GM10847 (cell line): ENCODE results near the gene GTF2H4.
A peak's percentile ranks its signal among the peaks of the same experiment; 100 is the strongest.

Experiments
- POLR2A ChIP-seq: IDR thresholded peaks from 2 replicates; pipeline ENCODE4 v1.6.1; 2011; ENCODE audit not compliant: insufficient read length; ENCODE audit errors: extremely low read depth

The GTF2H4 gene

DNA sequence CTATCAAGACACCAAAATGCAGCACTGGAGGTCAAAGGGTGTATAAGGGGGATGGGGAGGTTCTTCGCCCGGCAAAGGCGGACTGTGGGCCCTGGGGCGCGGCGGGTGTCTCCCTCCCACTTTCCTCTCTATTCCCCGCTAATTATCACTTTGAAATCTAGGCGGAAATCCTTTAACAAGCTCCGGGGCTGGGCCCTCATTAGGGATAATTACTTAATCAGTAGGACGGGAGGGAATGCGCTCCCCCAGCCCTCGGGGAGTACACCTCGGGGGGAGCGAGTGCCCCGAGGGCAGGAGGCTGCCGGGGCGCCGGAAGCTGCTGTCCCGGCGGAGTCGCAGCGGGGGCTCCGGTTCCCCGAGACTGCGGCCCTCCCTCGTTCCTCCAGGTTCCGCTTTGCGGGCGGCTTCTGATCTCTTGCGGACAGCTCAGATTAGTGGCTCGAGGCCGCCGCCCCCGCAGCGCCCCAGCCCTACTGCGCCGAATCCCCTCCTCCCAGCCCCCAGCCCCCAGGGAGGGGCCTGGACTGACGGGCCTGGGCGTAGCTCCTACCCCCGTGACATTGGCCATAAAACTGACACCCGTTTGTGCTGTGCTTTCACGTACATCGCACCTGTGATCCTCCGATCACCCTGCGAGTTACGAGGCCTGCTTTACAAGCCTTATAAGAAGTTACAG is 47.5 kb downstream of the GTF2H4 start:
- peak; percentile 46 for TF ChIP-seq POLR2A

DNA sequence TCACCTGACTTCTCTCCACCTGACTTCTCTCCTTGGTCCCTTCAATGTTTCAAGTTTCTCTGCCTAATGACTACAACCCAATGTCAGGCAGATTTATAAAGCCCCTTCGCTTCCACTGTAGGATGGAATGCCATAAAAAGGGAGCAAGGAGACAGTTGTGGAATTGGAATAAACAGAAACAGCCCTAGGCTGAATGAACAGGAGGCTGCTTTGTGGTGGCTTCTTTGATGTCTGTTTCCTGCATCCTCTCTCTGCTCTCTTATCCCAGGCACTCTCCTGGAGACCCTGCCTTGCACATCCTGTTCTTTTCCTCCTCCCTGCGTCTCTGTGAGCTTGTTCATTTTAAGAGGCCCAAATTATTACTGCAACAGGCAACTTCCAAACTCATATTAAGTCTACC is 49.7 kb downstream of the GTF2H4 start:
- no peak for TF ChIP-seq POLR2A

DNA sequence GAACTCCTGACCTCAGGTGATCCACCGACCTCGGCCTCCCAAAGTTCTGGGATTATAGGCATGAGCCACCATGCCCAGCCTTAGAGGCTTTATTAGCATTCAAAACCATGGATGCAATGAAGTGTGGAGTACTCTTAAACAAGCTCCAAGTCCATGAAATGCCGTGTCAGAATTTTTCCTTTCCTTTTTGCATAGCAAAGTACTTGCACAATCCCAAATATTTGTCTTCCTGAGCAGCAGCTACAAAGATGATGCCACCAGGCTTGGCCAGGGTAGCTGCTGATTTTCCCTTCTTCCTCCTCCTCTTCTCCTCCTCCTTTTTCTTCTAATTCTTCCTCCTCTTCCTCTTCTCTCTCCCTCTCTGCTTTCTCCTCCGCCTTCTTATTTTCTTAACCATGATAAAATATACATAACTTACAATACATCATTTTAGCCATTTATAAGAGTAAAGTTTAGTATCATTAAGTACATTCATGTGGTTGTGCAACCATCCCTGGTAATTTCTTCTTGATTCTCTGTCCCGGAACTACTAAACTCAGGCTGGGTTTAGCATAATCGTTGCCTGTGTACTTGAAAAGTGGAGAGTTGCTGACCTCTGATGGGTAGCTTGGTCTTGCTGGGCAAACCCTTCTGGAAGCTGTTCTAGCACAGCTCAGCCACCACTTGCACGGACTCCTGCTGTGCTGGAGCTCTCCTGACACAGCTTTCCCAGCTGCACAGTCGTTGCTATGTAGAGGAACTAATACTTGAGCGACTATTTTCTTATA is 53.1 kb downstream of the GTF2H4 start:
- TF ChIP-seq POLR2A: no peak

DNA sequence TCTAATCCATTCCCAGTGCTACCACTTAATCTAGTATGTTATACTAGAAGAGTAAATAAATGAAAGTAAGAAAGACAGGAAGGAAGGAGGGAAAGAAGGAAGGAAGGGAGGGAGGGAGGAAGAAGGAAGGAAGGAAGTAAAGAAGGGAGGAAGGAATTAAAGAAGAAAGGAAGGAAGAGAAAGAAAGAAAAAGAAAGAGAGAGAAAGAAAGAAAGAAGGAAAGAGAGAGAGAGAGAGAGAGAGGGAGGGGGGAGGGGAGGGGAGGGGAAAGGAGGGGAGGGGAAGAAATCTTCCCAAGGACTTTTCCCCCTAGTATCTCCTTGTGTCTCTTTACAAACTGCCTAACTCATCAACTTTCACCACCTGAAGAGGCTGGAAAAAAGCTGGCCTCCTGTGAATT is 54.7 kb downstream of the GTF2H4 start:
- TF ChIP-seq POLR2A: no peak

DNA sequence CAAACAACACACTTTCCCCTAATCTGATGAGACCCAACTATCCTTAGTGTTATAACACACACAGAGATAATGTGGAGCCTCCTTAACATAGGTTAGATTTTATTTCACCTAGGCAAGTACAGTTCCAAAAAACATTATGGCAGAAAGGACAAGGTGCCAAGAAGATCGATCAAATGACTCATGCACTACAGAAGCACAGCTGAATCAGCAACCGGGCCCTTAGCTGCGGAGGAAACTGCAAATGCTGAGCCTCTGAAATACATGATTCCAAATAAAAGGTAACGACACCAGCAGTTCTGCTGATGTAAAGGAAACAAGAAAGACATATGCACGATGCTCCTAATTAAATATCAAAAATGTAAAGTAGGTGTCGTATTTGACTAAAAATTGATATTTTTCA is 55.6 kb downstream of the GTF2H4 start:
- no peak for TF ChIP-seq POLR2A
